Measurements from ENCODE around the gene FBXO15.

Gene FBXO15

GRCh38 chr18:74110149-74110548 lies 37.5 kb downstream of the FBXO15 start:
- no peak for DNase-seq

GRCh38 chr18:74108460-74108859 lies 39.2 kb downstream of the FBXO15 start:
- DNase-seq = no peak

GRCh38 chr18:74097803-74098202 lies 49.8 kb downstream of the FBXO15 start:
- DNase-seq = no peak

GRCh38 chr18:74092922-74093321 lies 54.7 kb downstream of the FBXO15 start:
- DNase-seq = no peak

- no peak for DNase-seq
Observed at GRCh38 chr18:74084184-74084855, 63.3 kb downstream of the FBXO15 start.

GRCh38 chr18:74083557-74083952 lies 64.1 kb downstream of the FBXO15 start:
- no peak for DNase-seq

GRCh38 chr18:74082742-74083556 lies 64.7 kb downstream of the FBXO15 start:
- DNase-seq = no peak

GRCh38 chr18:74081966-74082741 lies 65.5 kb downstream of the FBXO15 start:
- DNase-seq = no peak

GRCh38 chr18:74078257-74078656 lies 69.4 kb downstream of the FBXO15 start:
- DNase-seq = no peak

- DNase-seq = no peak
Observed at GRCh38 chr18:74074668-74075564, 72.7 kb downstream of the FBXO15 start.

- no peak for DNase-seq
Observed at GRCh38 chr18:74073957-74074667, 73.5 kb downstream of the FBXO15 start.

- no peak for DNase-seq
Observed at GRCh38 chr18:74069178-74070050, 78.2 kb downstream of the FBXO15 start.

- no peak for DNase-seq
Observed at GRCh38 chr18:74068296-74068695, 79.3 kb downstream of the FBXO15 start.

- no peak for DNase-seq
Observed at GRCh38 chr18:74066018-74066417, 81.6 kb downstream of the FBXO15 start.

- DNase-seq = no peak
Observed at GRCh38 chr18:74065366-74065765, 82.3 kb downstream of the FBXO15 start.

- no peak for DNase-seq
Observed at GRCh38 chr18:74064510-74064909, 83.1 kb downstream of the FBXO15 start.

- no peak for DNase-seq
Observed at GRCh38 chr18:74063557-74063956, 84.1 kb downstream of the FBXO15 start.

GRCh38 chr18:74063023-74063422 lies 84.6 kb downstream of the FBXO15 start:
- DNase-seq = no peak

- no peak for DNase-seq
Observed at GRCh38 chr18:74062037-74062436, 85.6 kb downstream of the FBXO15 start.

- no peak for DNase-seq
Observed at GRCh38 chr18:74060579-74060978, 87.1 kb downstream of the FBXO15 start.

- DNase-seq = no peak
Observed at GRCh38 chr18:74050807-74051206, 96.8 kb downstream of the FBXO15 start.

Data from kidney glomerular epithelial cell (primary cell).